Fibroblast of lung (primary cell): ENCODE measurements around the gene PLS1. TPM values are rescaled to one million over a fixed set of nuclear protein-coding genes. Genes with fewer than 3 reads are reported as not detected.

Experiments used
- DNase-seq, 2 donors: peaks; one replicate each; pipeline versions ENCODE4 v3.0.0 to v3.0.0-alpha.2; 2010; ENCODE audit warnings: low read depth in 2 of 2
- H2AFZ ChIP-seq: 2 replicates; pipeline ENCODE4 v1.5.1; 2012; ENCODE audit warnings: low read length, control low read depth, inconsistent platforms
- H3K27ac ChIP-seq: 2 replicates; pipeline ENCODE4 v1.5.1; 2011; ENCODE audit warnings: low read length, control low read depth; ENCODE audit not compliant: insufficient read depth
- H3K27me3 ChIP-seq: 2 replicates; pipeline ENCODE4 v1.5.1; 2011; ENCODE audit warnings: mild to moderate bottlenecking, low read length; ENCODE audit not compliant: control insufficient read depth, insufficient read depth
- H3K36me3 ChIP-seq: 2 replicates; pipeline ENCODE4 v1.5.1; 2011; ENCODE audit warnings: low read length; ENCODE audit not compliant: control insufficient read depth, insufficient read depth
- H3K4me1 ChIP-seq: 2 replicates; pipeline ENCODE4 v1.5.1; 2011; ENCODE audit warnings: low read length; ENCODE audit not compliant: control insufficient read depth, insufficient read depth; ENCODE audit errors: extremely low read depth
- H3K4me2 ChIP-seq: 2 replicates; pipeline ENCODE4 v1.5.1; 2011; ENCODE audit warnings: low read length, control low read depth; ENCODE audit not compliant: insufficient read depth; ENCODE audit errors: extremely low read depth
- H3K4me3 ChIP-seq, 4 experiments: fragments of 200-600 bp in 1 of 4; sonication (generic) in 1 of 4; replicated peaks in 1 of 4; 2 replicates each; pipeline ENCODE4 v1.5.1; 2011 to 2016; ENCODE audit warnings: low read length in 4 of 4, low read depth in 3 of 4, mild to moderate bottlenecking in 3 of 4, control low read depth in 2 of 4, inconsistent platforms in 1 of 4, mixed read lengths in 1 of 4; ENCODE audit not compliant: insufficient read depth in 1 of 4; ENCODE audit errors: control extremely low read depth in 1 of 4
- H3K79me2 ChIP-seq: 2 replicates; pipeline ENCODE4 v1.5.1; 2012; ENCODE audit warnings: mild to moderate bottlenecking, low read length, inconsistent platforms; ENCODE audit not compliant: control insufficient read depth, insufficient read depth
- H3K9ac ChIP-seq: 2 replicates; pipeline ENCODE4 v1.5.1; 2011; ENCODE audit warnings: mild to moderate bottlenecking, low read length, control low read depth; ENCODE audit not compliant: insufficient read depth
- H3K9me3 ChIP-seq: 2 replicates; pipeline ENCODE4 v1.5.1; 2012; ENCODE audit warnings: low read depth, low read length; ENCODE audit not compliant: control insufficient read depth, insufficient read depth
- H4K20me1 ChIP-seq: 2 replicates; pipeline ENCODE4 v1.5.1; 2011; ENCODE audit warnings: low read length; ENCODE audit not compliant: control insufficient read depth, insufficient read depth; ENCODE audit errors: extremely low read depth
- CTCF ChIP-seq, 2 donors: IDR thresholded peaks in 1 of 2; conservative IDR thresholded peaks in 1 of 2; 1 replicate in 1 of 2; 2 replicates in 1 of 2; pipeline ENCODE4 v1.5.1; 2011 to 2012; ENCODE audit warnings: low read length in 2 of 2, control low read depth in 1 of 2, inconsistent platforms in 1 of 2, low read depth in 1 of 2, mild to moderate bottlenecking in 1 of 2
- EZH2 ChIP-seq: IDR thresholded peaks from 2 replicates; pipeline ENCODE4 v1.5.1; 2012; ENCODE audit warnings: low read length, control low read depth, mild to moderate bottlenecking; ENCODE audit errors: missing control alignments
- polyA plus RNA-seq, 2 donors: library from polyadenylated mRNA; depleted of rRNA in 1 of 2; stranded (reverse) in 1 of 2; unstranded in 1 of 2; fragments of >200 nt; gene quantifications; 2 replicates each; pipeline ENCODE4 v1.2.1, GENCODE V29; 2011 to 2012; ENCODE audit warnings: missing spikeins in 1 of 2
- total RNA-seq: library from RNA; depleted of rRNA; stranded (reverse); fragments of >200 nt; gene quantifications from 2 replicates; pipeline ENCODE4 v1.2.1, GENCODE V29; 2014

Gene PLS1
- total and polyA plus RNA-seq, 2 donors (not counting 1 experiment from before 2014, with no cell fraction given) = 0.59 to 0.83 TPM

- no peaks in the 10 kb centered on the region for H3K4me1 ChIP-seq
- DNase-seq = no peak
- H4K20me1 ChIP-seq = no peaks in the 10 kb centered on the region
- no peak overlapping the region for H3K4me3 ChIP-seq
- no peak overlapping the region for H3K27ac ChIP-seq
- H2AFZ ChIP-seq = no peak overlapping the region
- H3K36me3 ChIP-seq = no peaks in the 10 kb centered on the region
- no peaks in the 10 kb centered on the region for H3K9me3 ChIP-seq
- H3K4me2 ChIP-seq = no peak overlapping the region
- no peaks in the 10 kb centered on the region for H3K79me2 ChIP-seq
- TF ChIP-seq CTCF (conservative IDR thresholded peaks at IDR 0.05 in 1 of 2, IDR thresholded peaks at IDR 0.05 in 1 of 2; ENCODE audit: low read depth in 1 of 2, low read length in 2 of 2) (no peak), EZH2 (no peak)
- H3K9ac ChIP-seq = no peak overlapping the region
- H3K27me3 ChIP-seq = no peaks in the 10 kb centered on the region
Measured at GRCh38 chr3:142611206-142611605, 15.0 kb downstream of the PLS1 start.

- Histone ChIP-seq H2AFZ (no peak overlapping the region), H3K9me3 (no peaks in the 10 kb centered on the region), H3K9ac (no peak overlapping the region), H3K4me2 (no peak overlapping the region), H4K20me1 (no peaks in the 10 kb centered on the region), H3K27me3 (no peaks in the 10 kb centered on the region), H3K4me3 (no peak overlapping the region), H3K27ac (no peak overlapping the region), H3K36me3 (no peaks in the 10 kb centered on the region), H3K79me2 (no peaks in the 10 kb centered on the region), H3K4me1 (no peaks in the 10 kb centered on the region)
- no peak for DNase-seq
- TF ChIP-seq EZH2 (no peak), CTCF (conservative IDR thresholded peaks at IDR 0.05 in 1 of 2, IDR thresholded peaks at IDR 0.05 in 1 of 2; ENCODE audit: low read depth in 1 of 2, low read length in 2 of 2) (no peak)
Measured at GRCh38 chr3:142613491-142613890, 17.3 kb downstream of the PLS1 start.

GRCh38 chr3:142614059-142614626 lies 17.9 kb downstream of the PLS1 start:
- H2AFZ ChIP-seq = no peak overlapping the region
- no peaks in the 10 kb centered on the region for H3K36me3 ChIP-seq
- no peaks in the 10 kb centered on the region for H4K20me1 ChIP-seq
- no peak overlapping the region for H3K4me3 ChIP-seq
- no peaks in the 10 kb centered on the region for H3K27me3 ChIP-seq
- no peak overlapping the region for H3K9ac ChIP-seq
- no peak for TF ChIP-seq EZH2
- no peak for TF ChIP-seq CTCF (conservative IDR thresholded peaks at IDR 0.05 in 1 of 2, IDR thresholded peaks at IDR 0.05 in 1 of 2; ENCODE audit: low read depth in 1 of 2, low read length in 2 of 2)
- no peak for DNase-seq
- H3K4me2 ChIP-seq = no peak overlapping the region
- no peaks in the 10 kb centered on the region for H3K4me1 ChIP-seq
- H3K79me2 ChIP-seq = no peaks in the 10 kb centered on the region
- H3K9me3 ChIP-seq = no peaks in the 10 kb centered on the region
- no peak overlapping the region for H3K27ac ChIP-seq
